WTC11 (cell line): ENCODE results near the gene TLE6. TPM values are rescaled to one million over a fixed set of nuclear protein-coding genes. Genes with fewer than 3 reads are reported as not detected.

Experiments
- ATAC-seq: fragments of 200-7000 bp; cut with Tn5 transposase; 2 replicates; pipeline ENCODE4 v1.10.0; 2021; ENCODE audit warnings: mild to moderate bottlenecking, moderate library complexity
- CTCF ChIA-PET: fragments of 300-600 bp; sonication (Branson Sonifier 250); formaldehyde crosslinking; loops from one replicate; lab custom pipeline; 2021; ENCODE audit warnings: antibody characterized with exemption; lab: Charles Lee
- POLR2A ChIA-PET: fragments of 350-600 bp; sonication (Branson Sonifier 250); formaldehyde crosslinking; loops from one replicate; lab custom pipeline; 2021; ENCODE audit warnings: antibody characterized with exemption; lab: Charles Lee
- DNase-seq: peaks from one replicate; pipeline ENCODE4 v3.0.0; 2021; ENCODE audit warnings: low spot score
- H3K27ac Mint-ChIP-seq: 2 replicates; pipeline ENCODE4 v1.8.0; 2021; ENCODE audit warnings: mixed read lengths
- H3K27me3 Mint-ChIP-seq: 2 replicates; pipeline ENCODE4 v1.8.0; 2021; ENCODE audit warnings: low read depth, mild to moderate bottlenecking, moderate library complexity, mixed read lengths
- H3K36me3 Mint-ChIP-seq: 2 replicates; pipeline ENCODE4 v1.8.0; 2021; ENCODE audit warnings: mixed read lengths
- H3K4me1 Mint-ChIP-seq: 2 replicates; pipeline ENCODE4 v1.8.0; 2022; ENCODE audit warnings: mixed read lengths
- H3K4me3 Mint-ChIP-seq: 2 replicates; pipeline ENCODE4 v1.8.0; 2021; ENCODE audit warnings: mild to moderate bottlenecking, moderate library complexity, mixed read lengths
- H3K9me3 Mint-ChIP-seq: 2 replicates; pipeline ENCODE4 v1.8.0; 2021; ENCODE audit warnings: mixed read lengths
- ATF3 ChIP-seq: sonication (generic); formaldehyde crosslinking; conservative IDR thresholded peaks from 2 replicates; pipeline ENCODE4 v1.8.1; 2022; ENCODE audit warnings: mild to moderate bottlenecking, missing genetic modification reagents
- E2F5 ChIP-seq: sonication (generic); formaldehyde crosslinking; IDR thresholded peaks from 2 replicates; pipeline ENCODE4 v1.8.1; 2022; ENCODE audit warnings: mild to moderate bottlenecking, moderate library complexity, missing genetic modification reagents
- ELF4 ChIP-seq: sonication (generic); formaldehyde crosslinking; IDR thresholded peaks from 2 replicates; pipeline ENCODE4 v1.8.1; 2022; ENCODE audit warnings: low read depth, mild to moderate bottlenecking, moderate library complexity, missing genetic modification reagents
- ERG ChIP-seq: fragments of 250-450 bp; sonication (Bioruptor Pico); IDR thresholded peaks from 2 replicates; pipeline ENCODE4 v1.8.0; 2021; ENCODE audit warnings: mild to moderate bottlenecking
- GABPB1 ChIP-seq: sonication (generic); formaldehyde crosslinking; IDR thresholded peaks from 2 replicates; pipeline ENCODE4 v1.8.1; 2023; ENCODE audit warnings: mild to moderate bottlenecking, missing genetic modification reagents
- IRF1 ChIP-seq: sonication (generic); formaldehyde crosslinking; IDR thresholded peaks from 2 replicates; pipeline ENCODE4 v1.8.0; 2023; ENCODE audit warnings: missing genetic modification reagents
- KAT7 ChIP-seq: sonication (generic); formaldehyde crosslinking; IDR thresholded peaks from 2 replicates; pipeline ENCODE4 v1.8.1; 2023; ENCODE audit warnings: missing genetic modification reagents, mild to moderate bottlenecking, borderline replicate concordance
- NR3C1 ChIP-seq: sonication (generic); formaldehyde crosslinking; conservative IDR thresholded peaks from 2 replicates; pipeline ENCODE4 v1.8.1; 2023; ENCODE audit warnings: low read depth, mild to moderate bottlenecking, missing genetic modification reagents
- SMAD4 ChIP-seq: sonication (generic); formaldehyde crosslinking; IDR thresholded peaks from 2 replicates; pipeline ENCODE4 v1.8.0; 2022; ENCODE audit warnings: mild to moderate bottlenecking, missing genetic modification reagents
- SP1 ChIP-seq: sonication (generic); formaldehyde crosslinking; conservative IDR thresholded peaks from 2 replicates; pipeline ENCODE4 v1.8.1; 2022; ENCODE audit warnings: missing genetic modification reagents
- STAT6 ChIP-seq: sonication (generic); formaldehyde crosslinking; conservative IDR thresholded peaks from 2 replicates; pipeline ENCODE4 v1.8.1; 2023; ENCODE audit warnings: mild to moderate bottlenecking, low read depth, missing genetic modification reagents, moderate library complexity
- TCF7 ChIP-seq: sonication (generic); formaldehyde crosslinking; IDR thresholded peaks from 2 replicates; pipeline ENCODE4 v1.8.0; 2022; ENCODE audit warnings: mild to moderate bottlenecking, low read depth, missing genetic modification reagents, moderate library complexity
- USF1 ChIP-seq: sonication (generic); formaldehyde crosslinking; IDR thresholded peaks from 2 replicates; pipeline ENCODE4 v1.8.0; 2022; ENCODE audit warnings: mild to moderate bottlenecking, missing genetic modification reagents
- ZMAT4 ChIP-seq: fragments of 250-450 bp; sonication (Bioruptor Pico); IDR thresholded peaks from 2 replicates; pipeline ENCODE4 v1.9.0; 2021; ENCODE audit warnings: mild to moderate bottlenecking
- ZNF121 ChIP-seq: sonication (generic); formaldehyde crosslinking; IDR thresholded peaks from 2 replicates; pipeline ENCODE4 v1.8.0; 2023; ENCODE audit warnings: missing genetic modification reagents
- ZNF219 ChIP-seq: sonication (generic); formaldehyde crosslinking; IDR thresholded peaks from 2 replicates; pipeline ENCODE4 v1.8.0; 2023; ENCODE audit warnings: missing genetic modification reagents, mild to moderate bottlenecking, borderline replicate concordance
- ZNF263 ChIP-seq: sonication (generic); formaldehyde crosslinking; IDR thresholded peaks from 2 replicates; pipeline ENCODE4 v1.8.1; 2022; ENCODE audit warnings: low read depth, mild to moderate bottlenecking, moderate library complexity, missing genetic modification reagents
- ZNF396 ChIP-seq: fragments of 250-450 bp; sonication (Bioruptor Pico); IDR thresholded peaks from 2 replicates; pipeline ENCODE4 v1.8.0; 2021; ENCODE audit warnings: mild to moderate bottlenecking, moderate library complexity, borderline replicate concordance
- total RNA-seq: library from RNA; stranded (reverse); gene quantifications from 3 replicates; pipeline ENCODE4 v1.2.3, GENCODE V29; 2021

The TLE6 gene
- total RNA-seq, 1 experiment from 2014 or later, result 3.1 TPM

- H3K4me1 Mint-ChIP-seq, result peaks cover 4% of the 10 kb centered on the region; the same call in 1 of the 2 replicates
- ATAC-seq, result no peak
- H3K27me3 Mint-ChIP-seq, result no peaks in the 10 kb centered on the region
- ChIA-PET POLR2A (no interaction called here), CTCF (interaction anchor here (0.6 to 2.4 kb wide), 5 partner anchors 11 to 1068 kb away, joined by 3 to 13 read pairs (median 4); no protein-coding TSS in a partner anchor)
- DNase-seq, result no peak
- no peak overlapping the region for H3K27ac Mint-ChIP-seq
- H3K9me3 Mint-ChIP-seq, result no peaks in the 10 kb centered on the region
- no peaks in the 10 kb centered on the region for H3K36me3 Mint-ChIP-seq
- no peak overlapping the region for H3K4me3 Mint-ChIP-seq
- TF ChIP-seq SMAD4 (CRISPR knock-in tag) (no peak), ERG (CRISPR knock-in tag) (no peak), IRF1 (CRISPR knock-in tag) (no peak), ZNF263 (CRISPR knock-in tag) (no peak), ZNF396 (CRISPR knock-in tag) (no peak), STAT6 (CRISPR knock-in tag) (no peak), GABPB1 (CRISPR knock-in tag) (no peak)
Observed at GRCh38 chr19:3015126-3016057, 38.0 kb downstream of the TLE6 start.

GRCh38 chr19:3017923-3018322, 40.6 kb downstream of the TLE6 start:
- ChIA-PET CTCF (interaction anchor here (2.4 kb wide), 1 partner anchor 86 kb away, joined by 13 read pairs; no protein-coding TSS in a partner anchor), POLR2A (interaction anchor here (0.7 kb wide), 1 partner anchor 10 kb away, joined by 5 read pairs; no protein-coding TSS in a partner anchor)
- Mint-ChIP-seq H3K4me3 (no peak overlapping the region), H3K27ac (no peak overlapping the region), H3K9me3 (no peaks in the 10 kb centered on the region), H3K36me3 (no peaks in the 10 kb centered on the region), H3K27me3 (no peaks in the 10 kb centered on the region), H3K4me1 (peaks cover 8% of the 10 kb centered on the region)
- TF ChIP-seq ATF3 (CRISPR knock-in tag) (no peak), ZNF121 (CRISPR knock-in tag) (peak; percentile 88), USF1 (CRISPR knock-in tag) (no peak)
- DNase-seq (no peak), ATAC-seq (no peak)

- Mint-ChIP-seq H3K27ac (no peak overlapping the region), H3K36me3 (no peaks in the 10 kb centered on the region), H3K4me1 (peaks cover 11% of the 10 kb centered on the region), H3K27me3 (peaks cover 4% of the 10 kb centered on the region), H3K4me3 (no peak overlapping the region), H3K9me3 (no peaks in the 10 kb centered on the region)
- ChIA-PET CTCF (no interaction called here), POLR2A (no interaction called here)
- no peak for ATAC-seq
- DNase-seq, result no peak
- TF ChIP-seq KAT7 (CRISPR knock-in tag) (no peak), SP1 (no peak), ELF4 (no peak), ZMAT4 (CRISPR knock-in tag) (no peak), TCF7 (CRISPR knock-in tag) (no peak), ZNF219 (CRISPR knock-in tag) (no peak), ERG (CRISPR knock-in tag) (no peak), NR3C1 (CRISPR knock-in tag) (no peak), E2F5 (CRISPR knock-in tag) (no peak)
Observed at GRCh38 chr19:3019211-3019854, 42.0 kb downstream of the TLE6 start.
